GM15510 (cell line): ENCODE results near the gene ANKRD40CL.

Experiments
- POLR2A ChIP-seq: IDR thresholded peaks from 3 replicates; pipeline ENCODE4 v1.6.1; 2011; ENCODE audit warnings: borderline replicate concordance; ENCODE audit not compliant: insufficient read length; ENCODE audit errors: extremely low read depth

Gene ANKRD40CL

GRCh38 chr17:50767446-50767845 lies at the start of gene ANKRD40CL:
TSS of gene ANKRD40CL (minus strand) at chr17:50767518. CDS start at chr17:50766913, 605 bp downstream.
- TF ChIP-seq POLR2A, result no peak

GRCh38 chr17:50816271-50816670 lies 49.0 kb upstream of the ANKRD40CL start:
- no peak for TF ChIP-seq POLR2A

GRCh38 chr17:50815400-50815799 lies 48.1 kb upstream of the ANKRD40CL start:
- no peak for TF ChIP-seq POLR2A

GRCh38 chr17:50813583-50813982 lies 46.3 kb upstream of the ANKRD40CL start:
- no peak for TF ChIP-seq POLR2A

GRCh38 chr17:50808888-50809287 lies 41.6 kb upstream of the ANKRD40CL start:
- no peak for TF ChIP-seq POLR2A

GRCh38 chr17:50808413-50808812 lies 41.1 kb upstream of the ANKRD40CL start:
- TF ChIP-seq POLR2A, result no peak

- TF ChIP-seq POLR2A, result no peak
Measured at GRCh38 chr17:50807675-50808074, 40.4 kb upstream of the ANKRD40CL start.

- no peak for TF ChIP-seq POLR2A
Measured at GRCh38 chr17:50807009-50807408, 39.7 kb upstream of the ANKRD40CL start.

- no peak for TF ChIP-seq POLR2A
Measured at GRCh38 chr17:50806141-50806643, 38.9 kb upstream of the ANKRD40CL start.

GRCh38 chr17:50805486-50805885 lies 38.2 kb upstream of the ANKRD40CL start:
- no peak for TF ChIP-seq POLR2A

- no peak for TF ChIP-seq POLR2A
Measured at GRCh38 chr17:50803676-50804075, 36.4 kb upstream of the ANKRD40CL start.

GRCh38 chr17:50802609-50803571 lies 35.6 kb upstream of the ANKRD40CL start:
- TF ChIP-seq POLR2A, result no peak

- no peak for TF ChIP-seq POLR2A
Measured at GRCh38 chr17:50800196-50800700, 32.9 kb upstream of the ANKRD40CL start.

GRCh38 chr17:50799582-50799981 lies 32.3 kb upstream of the ANKRD40CL start:
- no peak for TF ChIP-seq POLR2A

GRCh38 chr17:50798424-50799288 lies 31.3 kb upstream of the ANKRD40CL start:
- no peak for TF ChIP-seq POLR2A
